Testis (tissue), 3 donors: ENCODE results near the gene PTPN2. TPM values are rescaled to one million over a fixed set of nuclear protein-coding genes. Genes with fewer than 3 reads are reported as not detected.

Source experiments
- DNase-seq: peaks from one replicate; pipeline ENCODE4 v3.0.0-alpha.2; 2019
- H3K27ac ChIP-seq, 2 donors: fragments of 200-600 bp; sonication (generic); one replicate each; pipeline ENCODE4 v1.5.1; 2019
- H3K27me3 ChIP-seq: fragments of 200-600 bp; sonication (generic); one replicate; pipeline ENCODE4 v1.5.1; 2019
- H3K36me3 ChIP-seq: fragments of 200-600 bp; sonication (generic); one replicate; pipeline ENCODE4 v1.5.1; 2017; ENCODE audit warnings: low read depth; ENCODE audit errors: missing control alignments
- H3K4me1 ChIP-seq: fragments of 200-600 bp; sonication (generic); one replicate; pipeline ENCODE4 v1.5.1; 2019
- H3K4me3 ChIP-seq, 2 donors: fragments of 200-600 bp; sonication (generic); one replicate each; pipeline ENCODE4 v1.5.1; 2017 to 2019
- H3K9me3 ChIP-seq: fragments of 200-600 bp; sonication (generic); one replicate; pipeline ENCODE4 v1.5.1; 2017
- CTCF ChIP-seq, 3 experiments: fragments of 450-650 bp in 2 of 3; fragments of 200-600 bp in 1 of 3; sonication (generic) in 1 of 3; IDR thresholded peaks; one replicate each; pipeline ENCODE4 v1.5.1; 2016 to 2019; ENCODE audit warnings: antibody characterized with exemption in 3 of 3, mild to moderate bottlenecking in 2 of 3, moderate library complexity in 1 of 3
- POLR2A ChIP-seq: fragments of 450-650 bp; IDR thresholded peaks from one replicate; pipeline ENCODE4 v1.6.1; 2017; ENCODE audit warnings: antibody characterized with exemption, mild to moderate bottlenecking, moderate library complexity
- WGBS, 2 donors: methylation state at CpG; one replicate each; pipeline ENCODE4 v1.1.5; 2018; 5-methylcytosine and 5-hydroxymethylcytosine counted together
- intact Hi-C: fragments of 100-400 bp; cut with DNase I; formaldehyde crosslinking; loops from one replicate; pipeline ENCODE4 v1.15.1; 2023; ENCODE audit warnings: low total_unique reads
- polyA plus RNA-seq: library from polyadenylated mRNA; stranded (reverse); fragments of 350-450 nt; fragmentation: Illumina TruSeq; extraction: RNeasy Lipid Tissue Mini Kit (QIAGEN cat#74804); gene quantifications from one replicate; pipeline ENCODE4 v1.2.3, GENCODE V29; 2014; ENCODE audit warnings: low read depth, low replicate concordance; ENCODE audit not compliant: insufficient read depth
- total RNA-seq, 2 donors: library from RNA; depleted of rRNA; stranded (reverse); fragments of >200 nt; gene quantifications; one replicate each; pipeline ENCODE4 v1.2.3, GENCODE V29; 2016

Gene PTPN2
- total and polyA plus RNA-seq, 3 donors from 2014 or later, result 24.5 to 41.5 (median 37.4) TPM

DNA sequence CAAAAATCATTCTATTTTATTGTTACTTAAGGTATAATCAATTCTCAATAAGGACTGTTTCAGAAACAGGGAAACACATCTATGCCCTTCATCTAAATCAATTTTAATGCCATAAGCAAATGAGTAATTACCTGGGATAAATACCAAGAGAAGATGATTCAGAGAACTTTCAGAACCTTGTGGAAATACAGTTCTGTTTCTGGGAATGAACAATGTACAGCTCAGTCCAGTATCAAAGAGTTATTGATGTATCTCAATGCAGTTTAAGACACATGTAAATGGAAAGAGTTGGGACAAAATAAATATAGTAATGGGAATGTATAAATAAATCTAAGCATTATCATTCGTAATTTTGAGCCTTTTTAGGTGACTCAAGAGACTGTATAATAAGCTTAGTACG is 60.1 kb downstream of the PTPN2 start:
- H3K4me3 ChIP-seq, result no peak overlapping the region
- no peaks in the 10 kb centered on the region for H3K9me3 ChIP-seq
- intact Hi-C loops, result no loop called here
- H3K36me3 ChIP-seq, result no peaks in the 10 kb centered on the region
- no peaks in the 10 kb centered on the region for H3K4me1 ChIP-seq
- WGBS, 2 donors, result 95 to 98% methylated on average over 2 of the region's 2 CpGs
- no peaks in the 10 kb centered on the region for H3K27me3 ChIP-seq
- TF ChIP-seq CTCF (IDR thresholded peaks at IDR 0.05) (no peak), POLR2A (no peak)
- no peak for DNase-seq
- no peak overlapping the region for H3K27ac ChIP-seq

GRCh38 chr18:12821408-12821807 is 62.6 kb downstream of the PTPN2 start:
- no peaks in the 10 kb centered on the region for H3K27me3 ChIP-seq
- no peak overlapping the region for H3K27ac ChIP-seq
- intact Hi-C loops, result no loop called here
- TF ChIP-seq CTCF (IDR thresholded peaks at IDR 0.05) (no peak), POLR2A (no peak)
- 68 to 87% methylated on average over 3 of the region's 3 CpGs for WGBS, 2 donors
- no peaks in the 10 kb centered on the region for H3K9me3 ChIP-seq
- H3K4me3 ChIP-seq, result no peak overlapping the region
- H3K36me3 ChIP-seq, result no peaks in the 10 kb centered on the region
- DNase-seq, result no peak
- no peaks in the 10 kb centered on the region for H3K4me1 ChIP-seq

- no peaks in the 10 kb centered on the region for H3K36me3 ChIP-seq
- H3K9me3 ChIP-seq, result no peaks in the 10 kb centered on the region
- H3K4me1 ChIP-seq, result no peaks in the 10 kb centered on the region
- intact Hi-C loops, result no loop called here
- no peak for TF ChIP-seq CTCF (IDR thresholded peaks at IDR 0.05)
- no peak for TF ChIP-seq POLR2A
- H3K4me3 ChIP-seq, result no peak overlapping the region
- DNase-seq, result no peak
- 53 to 58% methylated on average over 6 of the region's 6 CpGs for WGBS, 2 donors
- H3K27me3 ChIP-seq, result no peaks in the 10 kb centered on the region
- H3K27ac ChIP-seq, result no peak overlapping the region
These were observed 63.5 kb downstream of the PTPN2 start for GRCh38 chr18:12820506-12820905.

DNA sequence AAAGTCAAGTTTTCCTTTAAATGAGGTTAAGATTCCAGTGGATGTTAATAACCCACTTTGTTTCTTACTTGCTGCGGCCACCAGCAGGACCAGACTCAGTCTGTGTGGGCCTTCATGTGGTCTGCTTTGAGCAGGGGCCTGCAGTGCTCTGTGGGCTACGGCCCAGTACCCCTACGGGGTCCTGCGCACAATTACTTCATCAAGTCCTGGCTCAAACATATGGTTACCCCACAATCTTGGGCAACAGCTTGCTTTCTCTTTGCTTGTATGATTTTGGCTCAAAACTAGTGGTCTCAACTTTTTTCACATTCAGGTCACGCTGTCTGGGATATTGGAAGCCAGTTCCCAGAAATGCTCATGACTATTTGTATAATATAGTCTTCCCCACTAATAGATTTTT is 64.2 kb downstream of the PTPN2 start:
- no peaks in the 10 kb centered on the region for H3K27me3 ChIP-seq
- H3K4me1 ChIP-seq, result no peaks in the 10 kb centered on the region
- WGBS, 2 donors, result 52 to 73% methylated on average over 5 of the region's 5 CpGs
- no peak for DNase-seq
- H3K4me3 ChIP-seq, result no peak overlapping the region
- intact Hi-C loops, result no loop called here
- TF ChIP-seq POLR2A (no peak), CTCF (IDR thresholded peaks at IDR 0.05) (no peak)
- H3K27ac ChIP-seq, result peak overlapping the region in 1 of 2 donors; percentile 47
- no peaks in the 10 kb centered on the region for H3K9me3 ChIP-seq
- no peaks in the 10 kb centered on the region for H3K36me3 ChIP-seq

DNA sequence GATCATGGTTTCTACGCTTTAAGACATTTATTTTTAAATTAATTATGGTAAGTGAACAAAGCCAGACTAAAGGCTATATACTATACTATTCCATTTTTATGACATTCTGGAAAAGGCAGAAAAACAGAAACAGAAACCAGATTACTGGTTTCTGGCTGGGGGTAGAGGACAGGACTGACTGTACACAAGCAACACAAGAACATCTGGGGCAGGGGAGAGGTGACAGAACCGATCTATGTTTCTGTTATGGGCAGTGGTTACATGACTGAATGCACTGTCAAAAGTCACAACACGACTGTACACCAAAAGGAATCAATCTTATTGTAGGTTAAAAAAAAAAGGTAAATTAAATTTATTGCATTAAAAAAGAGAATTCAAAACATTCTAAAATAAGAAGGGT is 64.7 kb downstream of the PTPN2 start:
- intact Hi-C loops, result no loop called here
- 71 to 76% methylated on average over 3 of the region's 3 CpGs for WGBS, 2 donors
- H3K36me3 ChIP-seq, result no peaks in the 10 kb centered on the region
- peak overlapping the region in 1 of 2 donors; percentile 47 for H3K27ac ChIP-seq
- H3K27me3 ChIP-seq, result no peaks in the 10 kb centered on the region
- TF ChIP-seq POLR2A (no peak), CTCF (IDR thresholded peaks at IDR 0.05) (no peak)
- no peaks in the 10 kb centered on the region for H3K4me1 ChIP-seq
- H3K4me3 ChIP-seq, result no peak overlapping the region
- H3K9me3 ChIP-seq, result no peaks in the 10 kb centered on the region
- DNase-seq, result no peak
